HG02981 (cell line): ENCODE results near the gene PCSK5.

Source experiments
- ATAC-seq: cut with Tn5 transposase; IDR thresholded peaks from one replicate; pipeline ENCODE4 v1.9.1; 2021; ENCODE audit warnings: mild to moderate bottlenecking, moderate library complexity; ENCODE audit not compliant: unreplicated experiment

PCSK5 gene

GRCh38 chr9:76115396-76115795 lies 224.9 kb downstream of the PCSK5 start:
- ATAC-seq = no peak

DNA sequence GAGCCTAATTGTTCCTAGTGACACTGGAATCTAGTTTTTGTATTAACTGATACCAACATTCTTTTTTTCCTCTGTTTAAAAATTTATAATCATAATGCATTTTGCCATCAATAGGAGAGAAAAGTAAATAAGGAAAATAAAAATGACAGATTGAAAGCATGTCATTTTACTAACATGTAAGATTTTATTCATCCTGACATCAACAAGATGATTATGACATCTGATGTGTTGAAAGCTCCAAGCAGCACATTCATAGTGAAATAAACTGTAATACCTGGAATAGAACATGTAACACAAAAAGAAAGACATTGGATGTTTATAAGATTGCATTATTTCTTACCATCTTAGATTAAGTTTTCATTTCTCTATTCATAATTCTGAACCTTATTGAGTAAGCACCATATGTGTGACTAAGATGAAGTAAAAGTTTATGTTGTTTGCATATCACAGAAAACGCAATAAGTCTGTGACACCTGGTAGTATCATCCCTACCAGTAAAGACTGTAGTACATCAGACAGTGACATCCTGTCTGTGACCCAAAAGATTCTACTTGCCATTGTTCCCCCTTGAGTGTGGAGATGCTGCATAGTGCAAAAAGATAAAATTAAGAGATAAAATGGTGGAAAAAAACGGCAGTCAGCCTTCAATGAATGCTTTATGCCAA lies 225.6 kb downstream of the PCSK5 start:
- ATAC-seq = no peak

GRCh38 chr9:76116913-76117312 lies 226.4 kb downstream of the PCSK5 start:
- ATAC-seq = no peak

- no peak for ATAC-seq
Observed at GRCh38 chr9:76127637-76128036, 237.2 kb downstream of the PCSK5 start.

DNA sequence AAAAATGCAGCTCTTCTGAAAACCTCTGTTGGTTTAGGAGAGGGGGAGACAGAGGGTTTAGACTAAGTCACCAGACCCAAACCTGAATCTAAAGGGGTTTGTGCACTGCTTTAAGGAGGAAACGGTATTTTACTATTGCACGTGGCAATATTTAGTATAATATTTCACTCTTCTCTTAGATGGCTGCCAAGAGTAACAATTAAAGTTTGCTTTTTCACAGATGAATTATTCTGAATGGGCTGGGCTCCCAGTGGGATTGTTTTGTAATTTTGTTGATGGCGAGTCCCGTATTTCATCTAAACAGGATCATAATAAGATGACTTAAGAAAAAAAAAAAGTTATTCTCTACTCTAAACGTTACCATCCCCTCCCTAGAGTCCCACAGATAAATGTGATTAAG lies 245.4 kb downstream of the PCSK5 start:
- ATAC-seq = no peak

GRCh38 chr9:76136986-76137385 lies 246.5 kb downstream of the PCSK5 start:
- ATAC-seq = no peak

- ATAC-seq = no peak
Observed at GRCh38 chr9:76137931-76138330, 247.5 kb downstream of the PCSK5 start.

GRCh38 chr9:76138360-76138759 lies 247.9 kb downstream of the PCSK5 start:
- no peak for ATAC-seq

DNA sequence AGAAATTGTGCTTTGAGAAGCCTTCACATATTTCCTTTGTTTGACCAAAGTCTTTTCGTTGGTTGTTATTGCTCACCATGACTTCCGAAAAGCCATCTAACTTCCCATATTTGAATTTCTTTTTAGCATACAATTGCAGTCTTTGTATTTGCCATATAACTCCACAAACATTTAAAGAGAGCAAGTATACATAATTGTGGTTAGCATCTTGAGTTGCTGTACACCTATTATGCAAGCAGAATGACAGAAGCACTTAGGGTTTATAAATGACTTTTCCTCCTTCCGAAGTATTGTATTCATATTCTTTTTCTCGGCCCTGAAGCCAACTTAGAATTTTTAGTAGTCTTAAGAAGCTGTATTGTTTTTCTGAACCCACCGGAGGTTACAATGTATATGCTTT lies 253.4 kb downstream of the PCSK5 start:
- no peak for ATAC-seq

GRCh38 chr9:76150013-76150412 lies 259.5 kb downstream of the PCSK5 start:
- no peak for ATAC-seq

- no peak for ATAC-seq
Observed at GRCh38 chr9:76151267-76151666, 260.8 kb downstream of the PCSK5 start.

DNA sequence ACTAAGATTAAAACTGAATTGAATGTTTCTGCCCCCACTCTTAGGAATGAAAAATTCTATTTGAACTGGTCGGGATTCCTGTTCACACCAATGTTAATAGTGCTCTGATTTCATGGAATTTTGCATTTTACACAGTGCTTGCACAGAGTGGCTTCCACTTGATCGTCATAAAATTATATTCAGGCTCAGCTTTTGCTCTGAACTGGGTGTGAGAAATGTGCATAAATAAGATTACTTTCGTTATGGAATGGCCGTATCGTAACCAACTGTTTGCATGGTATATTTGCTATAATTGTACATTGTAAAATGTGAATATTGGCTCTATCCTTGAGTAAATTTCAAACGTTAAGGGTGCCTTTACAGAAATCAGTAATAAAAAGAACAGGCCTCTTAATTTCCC lies 262.9 kb downstream of the PCSK5 start:
- ATAC-seq = no peak

DNA sequence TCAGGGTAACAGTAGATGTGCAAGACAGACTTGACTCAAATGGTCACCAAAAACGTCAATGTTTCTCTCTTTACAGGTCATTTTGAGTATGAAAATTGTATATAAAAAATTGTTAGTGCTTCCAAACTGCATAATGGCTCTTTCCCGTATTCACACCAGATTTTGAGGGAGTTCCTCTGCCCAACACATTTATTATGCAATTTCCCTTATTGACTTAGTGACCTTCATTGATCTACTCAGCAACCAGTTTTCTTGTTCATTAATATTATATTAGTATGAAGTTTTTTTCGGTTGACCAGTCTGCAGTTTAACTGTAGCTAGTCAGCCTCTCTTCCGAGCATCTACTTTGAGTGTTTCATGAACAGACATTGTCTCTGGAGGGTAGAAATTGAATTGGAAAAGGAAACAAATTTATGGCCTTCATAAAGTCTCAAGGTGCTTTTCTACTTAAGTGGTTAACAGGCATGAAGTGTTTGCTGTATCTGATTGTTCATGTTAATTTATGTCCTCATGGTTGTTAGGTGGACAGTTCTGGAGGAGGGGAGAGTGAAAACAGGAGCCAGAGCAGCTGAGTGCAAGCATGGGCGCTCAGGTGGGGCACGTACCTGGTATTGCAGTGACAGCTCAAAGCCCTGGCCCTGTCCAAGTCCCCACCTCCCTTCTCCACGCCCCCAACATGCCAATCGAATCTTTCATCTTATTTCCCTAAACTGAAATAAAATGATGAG lies 263.6 kb downstream of the PCSK5 start:
- no peak for ATAC-seq

DNA sequence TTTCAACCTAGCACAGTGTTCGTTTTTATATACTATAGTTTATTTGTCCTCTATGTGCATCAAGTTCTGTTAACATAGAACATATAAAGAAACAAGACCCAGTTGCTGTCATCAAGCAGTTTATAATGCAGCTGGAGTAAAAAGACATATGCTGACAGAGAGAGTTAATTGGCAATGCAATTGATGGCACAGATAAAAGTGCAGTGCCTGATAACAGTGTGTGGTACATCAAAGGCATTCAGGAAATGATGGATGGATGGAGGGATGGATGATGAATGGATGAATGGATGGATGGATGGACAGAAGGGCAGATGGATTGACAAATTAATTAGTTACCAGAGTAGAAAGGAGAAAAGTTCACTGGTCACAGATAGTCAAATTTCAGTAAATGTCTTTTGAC lies 264.9 kb downstream of the PCSK5 start:
- ATAC-seq = no peak

DNA sequence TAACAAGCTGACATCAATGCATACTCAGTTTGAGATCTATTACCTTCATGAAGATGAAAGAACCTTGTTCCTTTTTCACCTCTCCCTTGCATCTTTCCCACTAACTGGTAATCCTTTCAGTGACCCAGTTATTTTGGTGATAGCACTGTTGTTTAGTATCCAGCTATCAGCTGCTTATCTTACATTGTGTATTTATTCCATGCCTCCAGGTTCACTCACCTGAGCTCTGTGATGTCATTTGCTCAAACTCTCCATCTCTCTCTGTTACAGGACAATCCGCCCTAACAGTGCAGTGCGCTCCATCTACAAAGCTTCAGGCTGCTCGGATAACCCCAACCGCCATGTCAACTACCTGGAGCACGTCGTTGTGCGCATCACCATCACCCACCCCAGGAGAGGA lies 268.2 kb downstream of the PCSK5 start:
- no peak for ATAC-seq

GRCh38 chr9:76159293-76159926 lies 268.9 kb downstream of the PCSK5 start:
- ATAC-seq = no peak

DNA sequence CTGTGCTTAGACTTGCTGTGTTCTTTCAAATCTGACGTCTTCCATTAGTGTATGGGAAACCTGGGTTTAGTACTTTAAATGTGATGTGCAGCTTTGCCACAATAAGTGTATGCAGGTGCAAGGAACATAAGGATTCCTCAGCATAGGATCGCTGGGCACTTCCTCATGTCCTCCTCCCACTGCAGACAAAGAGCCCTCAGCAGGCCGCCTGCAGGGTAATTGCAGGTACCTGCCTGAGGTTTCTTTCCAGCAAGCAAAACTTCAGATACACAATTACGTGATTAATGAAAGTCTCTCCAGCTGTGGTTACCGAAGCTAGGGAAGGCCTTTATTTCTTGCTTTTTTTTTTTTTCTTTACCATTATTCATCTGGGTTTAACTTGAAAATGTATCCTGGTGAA lies 270.6 kb downstream of the PCSK5 start:
- ATAC-seq = no peak

GRCh38 chr9:76161541-76161940 lies 271.1 kb downstream of the PCSK5 start:
- no peak for ATAC-seq

DNA sequence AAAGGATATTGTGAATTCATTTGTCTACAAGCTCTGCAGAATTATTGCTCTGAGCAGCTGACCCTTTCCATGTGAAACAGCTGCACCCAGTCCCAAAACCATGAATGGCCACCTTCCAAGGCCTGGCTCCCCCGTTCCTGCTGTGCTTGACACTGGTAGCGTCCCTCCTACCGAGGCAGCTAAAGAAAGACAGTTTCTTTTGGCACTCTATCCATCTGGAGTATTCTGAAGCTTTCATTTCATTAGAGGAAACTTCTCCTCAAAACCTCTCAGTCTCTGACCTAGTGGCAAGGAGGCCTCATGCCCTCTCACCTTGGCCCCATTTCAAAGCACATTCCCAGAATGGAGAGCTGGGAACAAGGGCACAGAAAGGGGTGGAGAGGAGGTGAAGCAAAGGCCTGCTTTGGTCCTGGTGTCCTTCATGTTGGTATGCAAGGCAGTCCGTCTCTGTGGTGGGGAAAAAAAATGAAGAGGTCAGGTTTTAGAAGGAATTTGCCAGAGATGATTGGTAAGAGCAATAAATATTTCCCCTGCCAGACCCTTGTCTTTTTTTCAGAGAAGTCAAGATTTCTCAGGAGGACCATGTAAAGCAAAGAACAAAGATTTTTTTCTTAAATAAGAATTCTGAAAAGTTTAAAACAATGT lies 271.7 kb downstream of the PCSK5 start:
- no peak for ATAC-seq

DNA sequence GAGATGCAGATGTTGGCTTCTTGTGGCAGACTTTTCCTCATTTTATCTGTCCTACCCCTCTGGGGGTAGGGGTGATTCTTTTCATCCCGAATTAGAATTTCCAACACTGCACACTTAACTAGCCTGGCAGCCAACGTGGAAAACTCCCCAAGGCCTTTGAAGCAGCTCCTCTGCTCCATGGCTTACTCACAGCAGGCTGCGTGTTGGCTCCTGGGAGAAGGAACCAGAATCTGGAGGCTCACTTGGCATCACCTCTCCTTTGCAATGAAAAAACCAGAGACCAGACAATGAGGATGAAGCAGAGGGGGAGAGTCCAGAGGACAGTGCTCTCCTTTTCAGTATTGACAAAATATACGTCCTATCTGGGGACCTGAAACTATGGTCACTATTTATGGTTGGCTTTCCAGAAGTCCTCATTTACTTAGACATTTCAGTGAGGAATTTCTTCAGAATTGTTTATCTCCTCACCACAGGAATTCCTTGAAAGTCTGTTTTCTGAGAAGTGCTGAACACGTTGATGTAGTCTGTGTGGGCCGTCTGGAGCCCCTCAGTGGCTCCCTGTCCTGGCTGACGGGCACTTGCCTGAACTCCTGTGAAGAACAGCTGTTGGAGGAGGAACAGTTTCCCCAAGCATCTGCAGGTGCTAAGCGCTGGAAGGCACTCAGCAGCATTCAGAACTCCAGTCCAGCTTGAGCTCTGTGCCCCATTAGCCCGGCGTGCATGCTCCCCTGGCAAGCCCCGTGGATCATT lies 272.5 kb downstream of the PCSK5 start:
- ATAC-seq = no peak

- no peak for ATAC-seq
Observed at GRCh38 chr9:76166526-76166925, 276.1 kb downstream of the PCSK5 start.
